ENCODE results near the gene KRT6C.
"Not testable (repeated sequence)": the region's sequence is repeated elsewhere in the genome, so short reads cannot be mapped to it uniquely, and the experiment has no call there.

KRT6C gene

GRCh38 chr12:52458861-52459260 lies 14.7 kb downstream of the KRT6C start:
- no peak overlapping the region for H3K27ac ChIP-seq
- no peaks in the 10 kb centered on the region for H3K36me3 ChIP-seq
- H3K4me3 ChIP-seq (ENCODE audit: low read depth in 1 of 2, low read length in 1 of 2): no peak overlapping the region
- no peaks in the 10 kb centered on the region for H3K9me3 ChIP-seq
- TF ChIP-seq CTCF (IDR thresholded peaks at IDR 0.05): no peak
- H3K4me1 ChIP-seq (ENCODE audit: control insufficient read depth in 1 of 2, insufficient read depth in 1 of 2, low read depth in 1 of 2, low read length in 1 of 2): no peaks in the 10 kb centered on the region
- peaks cover 33% of the 10 kb centered on the region for H3K27me3 ChIP-seq

GRCh38 chr12:52455821-52456220 lies 17.8 kb downstream of the KRT6C start:
- H3K4me3 ChIP-seq (ENCODE audit: low read depth in 1 of 2, low read length in 1 of 2): no peak overlapping the region
- no peaks in the 10 kb centered on the region for H3K9me3 ChIP-seq
- H3K27me3 ChIP-seq: peaks cover 9% of the 10 kb centered on the region
- no peak overlapping the region for H3K27ac ChIP-seq
- H3K36me3 ChIP-seq: no peaks in the 10 kb centered on the region
- TF ChIP-seq CTCF (IDR thresholded peaks at IDR 0.05): no peak
- no peaks in the 10 kb centered on the region for H3K4me1 ChIP-seq (ENCODE audit: control insufficient read depth in 1 of 2, insufficient read depth in 1 of 2, low read depth in 1 of 2, low read length in 1 of 2)

- Histone ChIP-seq H3K27ac (no peak overlapping the region), H3K27me3 (peaks cover 9% of the 10 kb centered on the region), H3K4me1 (ENCODE audit: control insufficient read depth in 1 of 2, insufficient read depth in 1 of 2, low read depth in 1 of 2, low read length in 1 of 2) (no peaks in the 10 kb centered on the region), H3K4me3 (ENCODE audit: low read depth in 1 of 2, low read length in 1 of 2) (no peak overlapping the region), H3K9me3 (no peaks in the 10 kb centered on the region), H3K36me3 (no peaks in the 10 kb centered on the region)
- no peak for TF ChIP-seq CTCF (IDR thresholded peaks at IDR 0.05)
These were observed 19.0 kb downstream of the KRT6C start for GRCh38 chr12:52454411-52455201.

- TF ChIP-seq CTCF (IDR thresholded peaks at IDR 0.05): no peak
- Histone ChIP-seq H3K36me3 (no peaks in the 10 kb centered on the region), H3K9me3 (no peaks in the 10 kb centered on the region), H3K27me3 (peaks cover 9% of the 10 kb centered on the region), H3K4me3 (ENCODE audit: low read depth in 1 of 2, low read length in 1 of 2) (no peak within 1 kb of the TSS), H3K4me1 (ENCODE audit: control insufficient read depth in 1 of 2, insufficient read depth in 1 of 2, low read depth in 1 of 2, low read length in 1 of 2) (no peaks in the 10 kb centered on the region), H3K27ac (no peak within 1 kb of the TSS)
These were observed 21.5 kb downstream of the KRT6C start, which contains the start of gene KRT6B for GRCh38 chr12:52452101-52452500. KRT6B (minus strand) TSS chr12:52452146; CDS start chr12:52452078, 68 bp downstream.

- H3K27me3 ChIP-seq: peaks cover 10% of the 10 kb centered on the region
- H3K9me3 ChIP-seq: no peaks in the 10 kb centered on the region
- no peak for TF ChIP-seq CTCF (IDR thresholded peaks at IDR 0.05)
- H3K27ac ChIP-seq: no peak overlapping the region
- no peaks in the 10 kb centered on the region for H3K36me3 ChIP-seq
- no peak overlapping the region for H3K4me3 ChIP-seq (ENCODE audit: low read depth in 1 of 2, low read length in 1 of 2)
- no peaks in the 10 kb centered on the region for H3K4me1 ChIP-seq (ENCODE audit: control insufficient read depth in 1 of 2, insufficient read depth in 1 of 2, low read depth in 1 of 2, low read length in 1 of 2)
These were observed 25.4 kb downstream of the KRT6C start for GRCh38 chr12:52448228-52448627.

GRCh38 chr12:52447196-52447595 lies 26.4 kb downstream of the KRT6C start:
- not testable (repeated sequence) for H3K27ac ChIP-seq; H3K4me3 ChIP-seq (ENCODE audit: low read depth in 1 of 2, low read length in 1 of 2); H3K36me3 ChIP-seq; H3K9me3 ChIP-seq; H3K4me1 ChIP-seq (ENCODE audit: control insufficient read depth in 1 of 2, insufficient read depth in 1 of 2, low read depth in 1 of 2, low read length in 1 of 2)
- peaks cover 20% of the 10 kb centered on the region for H3K27me3 ChIP-seq
